Mesenchymal stem cell (in vitro differentiated cells and primary cell): ENCODE data around the gene GNG13.
"Not testable (repeated sequence)": the region's sequence is repeated elsewhere in the genome, so short reads cannot be mapped to it uniquely, and the experiment has no call there.

Experiments
- DNase-seq: peaks from one replicate; pipeline ENCODE4 v3.0.0-alpha.2; 2013
- H2AFZ ChIP-seq: one replicate; pipeline ENCODE4 v1.6.1; 2013; ENCODE audit warnings: low read depth, mild to moderate bottlenecking, control low read depth, inconsistent platforms, low read length, moderate library complexity
- H2AK5ac ChIP-seq: 2 replicates; pipeline ENCODE4 v1.6.1; 2013; ENCODE audit warnings: low read length, moderate library complexity, mild to moderate bottlenecking, inconsistent platforms; ENCODE audit not compliant: severe bottlenecking
- H2BK120ac ChIP-seq: one replicate; pipeline ENCODE4 v1.6.1; 2013; ENCODE audit warnings: low read depth, mild to moderate bottlenecking, inconsistent platforms, low read length, moderate library complexity
- H2BK12ac ChIP-seq, 2 experiments: one replicate each; pipeline ENCODE4 v1.6.1; 2013; ENCODE audit warnings: inconsistent platforms in 2 of 2, low read length in 2 of 2, mild to moderate bottlenecking in 2 of 2, moderate library complexity in 2 of 2, control low read depth in 1 of 2
- H2BK15ac ChIP-seq: one replicate; pipeline ENCODE4 v1.6.1; 2013; ENCODE audit warnings: mild to moderate bottlenecking, low read depth, inconsistent platforms; ENCODE audit not compliant: poor library complexity, severe bottlenecking
- H2BK5ac ChIP-seq: 2 replicates; pipeline ENCODE4 v1.6.1; 2013; ENCODE audit warnings: low read depth, mild to moderate bottlenecking, low read length, control low read depth, inconsistent platforms; ENCODE audit not compliant: poor library complexity, severe bottlenecking
- H3K14ac ChIP-seq, 2 experiments: one replicate each; pipeline ENCODE4 v1.6.1; 2013; ENCODE audit warnings: inconsistent platforms in 2 of 2, low read length in 2 of 2, control low read depth in 1 of 2, mild to moderate bottlenecking in 1 of 2, moderate library complexity in 1 of 2
- H3K18ac ChIP-seq, 2 experiments: one replicate each; pipeline ENCODE4 v1.6.1; 2013; ENCODE audit warnings: inconsistent platforms in 2 of 2, low read length in 2 of 2, control low read depth in 1 of 2, low read depth in 1 of 2, mild to moderate bottlenecking in 1 of 2
- H3K23ac ChIP-seq, 2 experiments: one replicate each; pipeline ENCODE4 v1.6.1; 2013; ENCODE audit warnings: inconsistent platforms in 2 of 2, low read length in 2 of 2, mild to moderate bottlenecking in 2 of 2, moderate library complexity in 2 of 2, control low read depth in 1 of 2
- H3K27ac ChIP-seq: 2 replicates; pipeline ENCODE4 v1.5.1; 2013; ENCODE audit warnings: mild to moderate bottlenecking, moderate library complexity, low read length, control low read depth, inconsistent platforms; ENCODE audit not compliant: poor library complexity, severe bottlenecking
- H3K27me3 ChIP-seq, 2 experiments: 2 replicates each; pipeline versions ENCODE4 v1.6.1 to v1.7.0; 2013; ENCODE audit warnings: low read length in 2 of 2, mild to moderate bottlenecking in 2 of 2, moderate library complexity in 2 of 2, control low read depth in 1 of 2, inconsistent platforms in 1 of 2; ENCODE audit not compliant: control insufficient read depth in 1 of 2, insufficient read depth in 1 of 2
- H3K36me3 ChIP-seq, 2 experiments: 2 replicates each; pipeline versions ENCODE4 v1.6.1 to v1.7.0; 2013; ENCODE audit warnings: low read length in 2 of 2, control low read depth in 1 of 2, inconsistent platforms in 1 of 2, low read depth in 1 of 2, mild to moderate bottlenecking in 1 of 2; ENCODE audit not compliant: insufficient read depth in 2 of 2, control insufficient read depth in 1 of 2
- H3K4ac ChIP-seq, 2 experiments: one replicate each; pipeline ENCODE4 v1.6.1; 2013; ENCODE audit warnings: inconsistent platforms in 2 of 2, low read length in 2 of 2, mild to moderate bottlenecking in 2 of 2, moderate library complexity in 2 of 2, control low read depth in 1 of 2, low read depth in 1 of 2
- H3K4me1 ChIP-seq: 2 replicates; pipeline ENCODE4 v1.6.1; 2013; ENCODE audit warnings: low read depth, low read length, control low read depth; ENCODE audit not compliant: control insufficient read depth, insufficient read depth
- H3K4me2 ChIP-seq: 2 replicates; pipeline ENCODE4 v1.6.1; 2013; ENCODE audit warnings: low read length, mild to moderate bottlenecking, inconsistent platforms; ENCODE audit not compliant: poor library complexity, severe bottlenecking
- H3K4me3 ChIP-seq, 2 experiments: 2 replicates each; pipeline versions ENCODE4 v1.5.1 to v1.7.0; 2013; ENCODE audit warnings: low read length in 2 of 2, mild to moderate bottlenecking in 2 of 2, control low read depth in 1 of 2, low read depth in 1 of 2; ENCODE audit not compliant: insufficient read depth in 1 of 2
- H3K79me1 ChIP-seq: replicated peaks from 2 replicates; pipeline ENCODE4 v1.6.1; 2013; ENCODE audit warnings: mild to moderate bottlenecking, control low read depth, low read length, inconsistent platforms; ENCODE audit not compliant: poor library complexity, severe bottlenecking
- H3K9ac ChIP-seq: 2 replicates; pipeline ENCODE4 v1.7.0; 2013; ENCODE audit warnings: mild to moderate bottlenecking, low read length, moderate library complexity
- H3K9me3 ChIP-seq: 2 replicates; pipeline ENCODE4 v1.7.0; 2013; ENCODE audit warnings: mild to moderate bottlenecking, low read length; ENCODE audit not compliant: control insufficient read depth
- H4K8ac ChIP-seq: one replicate; pipeline ENCODE4 v1.6.1; 2013; ENCODE audit warnings: inconsistent platforms, mild to moderate bottlenecking, low read length, moderate library complexity
- H4K91ac ChIP-seq: one replicate; pipeline ENCODE4 v1.6.1; 2013; ENCODE audit warnings: mild to moderate bottlenecking, low read length, inconsistent platforms
- WGBS: methylation state at CpG from one replicate; pipeline ENCODE4 v1.1.7; 2013; ENCODE audit warnings: mixed read lengths; 5-methylcytosine and 5-hydroxymethylcytosine counted together

Gene GNG13

GRCh38 chr16:822174-822908 is 21.8 kb upstream of the GNG13 start:
- Histone ChIP-seq H3K79me1 (no peaks in the 10 kb centered on the region), H3K9me3 (peaks cover 5% of the 10 kb centered on the region), H2BK5ac (no peak overlapping the region), H3K4ac (no peak overlapping the region), H4K91ac (no peak overlapping the region), H3K27me3 (peaks cover 0 to 69% of the 10 kb centered on the region in 2 experiments), H3K18ac (no peak overlapping the region), H2AFZ (no peak overlapping the region), H2BK120ac (no peak overlapping the region), H3K4me1 (peaks cover 10% of the 10 kb centered on the region), H3K9ac (no peak overlapping the region), H2BK15ac (no peak overlapping the region), H3K14ac (no peak overlapping the region), H2AK5ac (no peak overlapping the region), H3K4me2 (no peak overlapping the region), H3K27ac (no peak overlapping the region), H2BK12ac (no peak overlapping the region), H3K36me3 (peaks cover 0 to 4% of the 10 kb centered on the region in 2 experiments), H3K23ac (no peak overlapping the region), H3K4me3 (no peak overlapping the region), H4K8ac (no peak overlapping the region)
- 86% methylated on average over 21 of the region's 21 CpGs for WGBS
- no peak for DNase-seq

DNA sequence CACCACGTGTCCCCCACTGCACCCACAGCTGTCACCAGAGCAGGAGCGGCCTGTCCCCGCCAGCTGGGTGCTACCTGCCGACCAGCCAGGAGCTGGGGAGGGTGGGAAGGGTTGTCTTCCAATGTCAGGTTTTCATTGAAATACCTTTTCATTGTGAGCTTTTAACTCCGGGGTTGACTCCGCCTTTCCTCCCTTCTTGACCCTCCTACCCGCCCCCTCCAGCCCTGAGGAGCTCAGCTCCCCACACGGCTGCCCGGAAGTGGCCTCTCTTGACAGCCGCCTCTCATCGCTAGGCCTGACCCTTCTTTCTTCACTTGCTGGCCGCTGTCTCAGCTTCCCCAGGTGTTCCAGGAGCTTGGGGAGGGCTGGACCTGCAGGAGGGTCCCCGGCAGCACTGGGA is 21.2 kb upstream of the GNG13 start:
- Histone ChIP-seq H2BK5ac (no peak overlapping the region), H3K23ac (no peak overlapping the region), H3K18ac (no peak overlapping the region), H3K27me3 (peaks cover 0 to 70% of the 10 kb centered on the region in 2 experiments), H3K79me1 (no peaks in the 10 kb centered on the region), H4K91ac (no peak overlapping the region), H3K4me1 (peaks cover 10% of the 10 kb centered on the region), H2AFZ (no peak overlapping the region), H3K27ac (no peak overlapping the region), H3K36me3 (peaks cover 0 to 4% of the 10 kb centered on the region in 2 experiments), H2BK120ac (no peak overlapping the region), H3K14ac (no peak overlapping the region), H2BK15ac (no peak overlapping the region), H3K4me3 (no peak overlapping the region), H3K4me2 (no peak overlapping the region), H2AK5ac (no peak overlapping the region), H3K4ac (no peak overlapping the region), H3K9me3 (peaks cover 5% of the 10 kb centered on the region), H3K9ac (no peak overlapping the region), H2BK12ac (no peak overlapping the region), H4K8ac (no peak overlapping the region)
- 78% methylated on average over 10 of the region's 13 CpGs for WGBS
- DNase-seq: no peak

GRCh38 chr16:820748-821147 is 20.2 kb upstream of the GNG13 start:
- Histone ChIP-seq H3K23ac (no peak overlapping the region), H3K36me3 (peaks cover 0 to 4% of the 10 kb centered on the region in 2 experiments), H3K14ac (no peak overlapping the region), H4K91ac (no peak overlapping the region), H2BK12ac (no peak overlapping the region), H3K18ac (no peak overlapping the region), H2AFZ (no peak overlapping the region), H3K9me3 (peaks cover 5% of the 10 kb centered on the region), H3K9ac (no peak overlapping the region), H3K4me2 (no peak overlapping the region), H2AK5ac (no peak overlapping the region), H2BK5ac (no peak overlapping the region), H3K79me1 (no peaks in the 10 kb centered on the region), H2BK120ac (no peak overlapping the region), H3K27ac (no peak overlapping the region), H4K8ac (no peak overlapping the region), H2BK15ac (no peak overlapping the region), H3K4ac (no peak overlapping the region), H3K4me1 (peaks cover 13% of the 10 kb centered on the region), H3K4me3 (no peak overlapping the region), H3K27me3 (peaks cover 0 to 71% of the 10 kb centered on the region in 2 experiments)
- 89% methylated on average over 12 of the region's 12 CpGs for WGBS
- DNase-seq: no peak

- Histone ChIP-seq H3K4me1 (peaks cover 14% of the 10 kb centered on the region), H3K27me3 (peaks cover 0 to 64% of the 10 kb centered on the region in 2 experiments)
- not testable (repeated sequence) for H3K9me3 ChIP-seq, H3K9ac ChIP-seq, H3K23ac ChIP-seq, DNase-seq, H3K14ac ChIP-seq, H3K4me3 ChIP-seq, H3K4me2 ChIP-seq, H3K18ac ChIP-seq, H2BK12ac ChIP-seq, H2BK5ac ChIP-seq, H3K4ac ChIP-seq, H2BK120ac ChIP-seq, H3K79me1 ChIP-seq, H3K27ac ChIP-seq, H4K8ac ChIP-seq, H2AFZ ChIP-seq, H2AK5ac ChIP-seq, H4K91ac ChIP-seq, H2BK15ac ChIP-seq, H3K36me3 ChIP-seq
- 81% methylated on average over 10 of the region's 10 CpGs for WGBS
Observed at GRCh38 chr16:820044-820408, 19.5 kb upstream of the GNG13 start.
